ENCODE measurements around the gene DEPDC7. TPM values are rescaled to one million over a fixed set of nuclear protein-coding genes. Genes with fewer than 3 reads are reported as not detected.

DEPDC7 gene
- total and polyA plus RNA-seq, 2 of the 4 experiments (the other 2 are of a cell fraction), result 7.4 to 9.7 TPM

GRCh38 chr11:33064033-33064825 is 48.6 kb downstream of the DEPDC7 start:
- Histone ChIP-seq H3K9me1 (ENCODE audit: insufficient read depth, low read length) (0 out of 2 replicates have a peak, but pooled peaks cover 16% of the 10 kb centered on the region), H3K9ac (ENCODE audit: low read depth, low read length) (no peak overlapping the region), H4K8ac (ENCODE audit: low read depth in 2 of 2, low read length in 2 of 2) (no peak overlapping the region), H2BK20ac (ENCODE audit: low read depth, low read length) (no peak overlapping the region), H3K27ac (ENCODE audit: insufficient read depth, low read length) (no peak overlapping the region), H3K4me3 (ENCODE audit: insufficient read depth, low read depth, low read length) (no peak overlapping the region), H2AK9ac (replicated peaks; ENCODE audit: low read depth, low read length, poor library complexity) (no peak overlapping the region), H4K91ac (ENCODE audit: insufficient read depth, low read depth, low read length) (no peak overlapping the region), H3K27me3 (ENCODE audit: control insufficient read depth, insufficient read depth, low read length) (no peaks in the 10 kb centered on the region), H2BK5ac (ENCODE audit: low read depth, low read length, poor library complexity, severe bottlenecking) (no peak overlapping the region), H4K5ac (ENCODE audit: low read depth, low read length) (no peak overlapping the region), H3K36me3 (ENCODE audit: control insufficient read depth, insufficient read depth, low read length) (peaks cover 37% of the 10 kb centered on the region), H4K20me1 (ENCODE audit: insufficient read depth, low read length) (no peaks in the 10 kb centered on the region), H3K4me2 (ENCODE audit: low read depth, low read length) (no peak overlapping the region), H3K14ac (replicated peaks; ENCODE audit: low read depth, low read length) (no peak overlapping the region; the same call in 1 of the 2 replicates), H2AK5ac (ENCODE audit: low read depth, low read length) (no peak overlapping the region), H3K4ac (ENCODE audit: low read depth, low read length) (no peak overlapping the region; the same call in 1 of the 2 replicates), H3K56ac (ENCODE audit: extremely low read depth, insufficient read depth, low read length) (no peak overlapping the region), H3K23ac (ENCODE audit: low read depth, low read length) (no peak overlapping the region), H2BK15ac (ENCODE audit: low read depth, low read length) (no peak overlapping the region), H3K18ac (ENCODE audit: low read depth, low read length) (no peak overlapping the region), H3K9me3 (ENCODE audit: control insufficient read depth, insufficient read depth, low read length) (no peaks in the 10 kb centered on the region), H2BK120ac (ENCODE audit: low read depth, low read length) (no peak overlapping the region), H3K79me1 (ENCODE audit: low read depth in 1 of 2, low read length in 2 of 2) (peaks cover 0 to 12% of the 10 kb centered on the region in 2 experiments; a peak in 2 of 4 replicates), H2AFZ (replicated peaks; ENCODE audit: low read length, poor library complexity) (no peak overlapping the region), H3K4me1 (ENCODE audit: control insufficient read depth, insufficient read depth, low read length) (peaks cover 7% of the 10 kb centered on the region; the same call in 1 of the 2 replicates)
- ChIA-PET CTCF (interaction anchor here (0.6 to 2.6 kb wide), 4 partner anchors 60 to 108 kb away, joined by 3 to 16 read pairs (median 10); no protein-coding TSS in a partner anchor), POLR2A (ENCODE audit: unreplicated experiment) (no interaction called here)
- intact Hi-C loops (cut with micrococcal nuclease), result loop anchor here (5.0 kb wide), 1 partner anchor 172 kb away; the partner anchor contains the start of gene QSER1
- dilution Hi-C loops (cut with HindIII; ENCODE audit: low sequenced_read_pairs, unreplicated experiment), result no loop called here
- no peak for ATAC-seq (ENCODE audit: low read depth)
- in situ Hi-C loops (cut with MboI; ENCODE audit: low sequenced_read_pairs), result loop anchor here (5.0 to 25.0 kb wide), 3 partner anchors 107 to 477 kb away; partner anchors contain the start of genes EIF3M and PRRG4
- BruUV-seq (replicated peaks), result no TSS peak
- 94% methylated on average over 3 of the region's 11 CpGs; no CpG with 5 or more reads in 1 of the 2 experiments for WGBS, 2 experiments (ENCODE audit: extremely low coverage in 2 of 2, insufficient read length in 1 of 2)
- DNase-seq, result no peak
- TF ChIP-seq RAD21 (IDR thresholded peaks at IDR 0.05; ENCODE audit: low read length) (no peak), BHLHE40 (IDR thresholded peaks at IDR 0.05; ENCODE audit: low read depth, low read length) (no peak), MAFK (IDR thresholded peaks at IDR 0.05; ENCODE audit: low read depth, low read length) (no peak), RFX5 (IDR thresholded peaks at IDR 0.05; ENCODE audit: low read depth, low read length) (no peak), RCOR1 (IDR thresholded peaks at IDR 0.05; ENCODE audit: insufficient replicate concordance, low read length) (no peak), CEBPB (IDR thresholded peaks at IDR 0.05; ENCODE audit: low read depth, low read length) (no peak), CHD1 (IDR thresholded peaks at IDR 0.05; ENCODE audit: low read depth, low read length) (no peak), MAZ (IDR thresholded peaks at IDR 0.05; ENCODE audit: borderline replicate concordance, low read depth, low read length) (no peak), SMC3 (IDR thresholded peaks at IDR 0.05; ENCODE audit: low read depth, low read length) (no peak), CTCF (conservative IDR thresholded peaks at IDR 0.05; ENCODE audit: low read depth, low read length) (no peak), ELK1 (IDR thresholded peaks at IDR 0.05; ENCODE audit: borderline replicate concordance, low read depth, low read length) (no peak), NFE2L2 (IDR thresholded peaks at IDR 0.05; ENCODE audit: low read depth, low read length) (no peak), POLR2A (IDR thresholded peaks at IDR 0.05; ENCODE audit: low read depth, low read length) (no peak)
- TF ChIP-seq, protein P1, sequence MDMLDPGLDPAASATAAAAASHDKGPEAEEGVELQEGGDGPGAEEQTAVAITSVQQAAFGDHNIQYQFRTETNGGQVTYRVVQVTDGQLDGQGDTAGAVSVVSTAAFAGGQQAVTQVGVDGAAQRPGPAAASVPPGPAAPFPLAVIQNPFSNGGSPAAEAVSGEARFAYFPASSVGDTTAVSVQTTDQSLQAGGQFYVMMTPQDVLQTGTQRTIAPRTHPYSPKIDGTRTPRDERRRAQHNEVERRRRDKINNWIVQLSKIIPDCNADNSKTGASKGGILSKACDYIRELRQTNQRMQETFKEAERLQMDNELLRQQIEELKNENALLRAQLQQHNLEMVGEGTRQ (IDR thresholded peaks at IDR 0.05; ENCODE audit: low read depth, low read length), result no peak

All from IMR-90 (cell line).